MM.1S (cell line): Measurements from ENCODE around the gene ZC2HC1B.
"Not testable (repeated sequence)": the region's sequence is repeated elsewhere in the genome, so short reads cannot be mapped to it uniquely, and the experiment has no call there.

Experiments used
- CTCF ChIP-seq: fragments of 300-600 bp; sonication (generic); IDR thresholded peaks from 2 replicates; pipeline ENCODE4 v1.5.1; 2016; ENCODE audit warnings: antibody characterized with exemption, low read length, mixed read lengths
- EZH2 ChIP-seq: fragments of 300-600 bp; sonication (generic); optimal IDR thresholded peaks from 2 replicates; pipeline ENCODE3; 2017; ENCODE audit warnings: low read depth, mild to moderate bottlenecking, antibody characterized with exemption, low read length, mixed read lengths
- EZH2phosphoT487 ChIP-seq: fragments of 300-600 bp; sonication (generic); IDR thresholded peaks from 2 replicates; pipeline ENCODE4 v1.6.1; 2018; ENCODE audit warnings: antibody characterized with exemption, low read length

- not testable (repeated sequence) for TF ChIP-seq EZH2, CTCF, EZH2phosphoT487
Measured at GRCh38 chr6:143873600-143873999, 9.3 kb downstream of the ZC2HC1B start.
